Measurements from ENCODE around the gene CHAC2. TPM values are rescaled to one million over a fixed set of nuclear protein-coding genes. Genes with fewer than 3 reads are reported as not detected.

CHAC2 gene
- total and polyA plus RNA-seq, 9 of the 15 experiments (the other 6 are each of a cell fraction or from before 2014, with no cell fraction given), result 9.8 to 35.6 (median 18.2) TPM

DNA sequence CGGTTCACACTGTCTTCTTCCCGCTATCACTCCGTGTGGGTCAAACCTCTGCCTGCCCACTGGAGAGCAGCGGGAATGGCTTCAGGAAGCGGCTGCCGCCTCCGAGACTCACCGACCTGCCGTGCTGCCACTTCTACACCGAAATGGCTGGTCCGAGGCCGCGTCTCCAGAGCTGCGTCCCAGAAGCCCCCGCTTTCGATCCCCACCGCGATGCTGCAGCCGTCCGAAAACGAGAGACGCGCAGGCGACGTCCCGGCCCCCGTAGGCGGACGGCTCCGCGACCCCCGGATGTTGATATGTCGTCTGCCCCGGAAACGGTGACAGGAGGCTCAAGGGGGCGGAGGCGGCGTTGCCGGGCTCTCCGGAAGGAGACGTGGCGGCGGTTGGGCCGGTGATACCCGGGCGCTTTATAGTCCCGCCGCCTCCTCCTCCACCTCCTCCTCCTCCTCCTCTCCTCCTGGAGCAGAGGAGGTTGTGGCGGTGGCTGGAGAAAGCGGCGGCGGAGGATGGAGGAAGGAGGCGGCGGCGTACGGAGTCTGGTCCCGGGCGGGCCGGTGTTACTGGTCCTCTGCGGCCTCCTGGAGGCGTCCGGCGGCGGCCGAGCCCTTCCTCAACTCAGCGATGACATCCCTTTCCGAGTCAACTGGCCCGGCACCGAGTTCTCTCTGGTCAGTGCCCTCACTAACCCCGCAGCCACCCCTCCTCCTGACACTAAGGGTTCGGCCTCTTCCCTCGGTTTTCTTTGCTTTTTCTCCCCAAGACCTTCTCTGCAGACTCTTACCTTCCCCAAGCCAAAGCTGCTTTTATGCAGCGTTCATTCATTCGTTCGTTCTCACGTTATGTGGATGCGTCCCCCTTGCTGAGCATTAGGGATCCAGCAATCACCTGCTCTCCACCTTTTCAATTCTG lies 19.4 kb downstream of the CHAC2 start, which contains the start of the genes ASB3 and ERLEC1 (continued):
- TF ChIP-seq, protein P1, sequence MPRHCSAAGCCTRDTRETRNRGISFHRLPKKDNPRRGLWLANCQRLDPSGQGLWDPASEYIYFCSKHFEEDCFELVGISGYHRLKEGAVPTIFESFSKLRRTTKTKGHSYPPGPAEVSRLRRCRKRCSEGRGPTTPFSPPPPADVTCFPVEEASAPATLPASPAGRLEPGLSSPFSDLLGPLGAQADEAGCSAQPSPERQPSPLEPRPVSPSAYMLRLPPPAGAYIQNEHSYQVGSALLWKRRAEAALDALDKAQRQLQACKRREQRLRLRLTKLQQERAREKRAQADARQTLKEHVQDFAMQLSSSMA (CRISPR knock-in tag; IDR thresholded peaks at IDR 0.05), result 0 out of 2 replicates have a peak, but pooled peaks have one; percentile 32
- TF ChIP-seq ZNF584 (CRISPR knock-in tag; IDR thresholded peaks at IDR 0.05; ENCODE audit: low read depth) (peak; percentile 0; the same call in 1 of the 2 replicates), ZNF3 (CRISPR knock-in tag; IDR thresholded peaks at IDR 0.05) (no peak), ZC3H4 (CRISPR knock-in tag; IDR thresholded peaks at IDR 0.05; ENCODE audit: borderline replicate concordance) (no peak), SRSF3 (IDR thresholded peaks at IDR 0.05; ENCODE audit: insufficient read depth, low read length) (no peak), BRD4 (IDR thresholded peaks at IDR 0.05) (peak; percentile 14; the same call in 1 of the 2 replicates), MCM7 (IDR thresholded peaks at IDR 0.05) (no peak), DACH1 (IDR thresholded peaks at IDR 0.05; ENCODE audit: partially characterized antibody) (no peak), MIER1 (IDR thresholded peaks at IDR 0.05; ENCODE audit: low read depth) (no peak), CBX2 (IDR thresholded peaks at IDR 0.05; ENCODE audit: insufficient read depth, low read length, poor library complexity, severe bottlenecking) (no peak), SLC30A9 (CRISPR knock-in tag; IDR thresholded peaks at IDR 0.05) (no peak), CBX8 (IDR thresholded peaks at IDR 0.05; ENCODE audit: borderline replicate concordance, extremely low read depth, low read depth, low read length, poor library complexity, severe bottlenecking) (no peak), EHMT2 (IDR thresholded peaks at IDR 0.05) (no peak), ZNF134 (CRISPR knock-in tag; conservative IDR thresholded peaks at IDR 0.05) (no peak), KAT8 (IDR thresholded peaks at IDR 0.05; ENCODE audit: low read depth) (no peak), ESRRB (CRISPR knock-in tag; IDR thresholded peaks at IDR 0.05; ENCODE audit: borderline replicate concordance) (no peak)
- TF ChIP-seq, protein P2, sequence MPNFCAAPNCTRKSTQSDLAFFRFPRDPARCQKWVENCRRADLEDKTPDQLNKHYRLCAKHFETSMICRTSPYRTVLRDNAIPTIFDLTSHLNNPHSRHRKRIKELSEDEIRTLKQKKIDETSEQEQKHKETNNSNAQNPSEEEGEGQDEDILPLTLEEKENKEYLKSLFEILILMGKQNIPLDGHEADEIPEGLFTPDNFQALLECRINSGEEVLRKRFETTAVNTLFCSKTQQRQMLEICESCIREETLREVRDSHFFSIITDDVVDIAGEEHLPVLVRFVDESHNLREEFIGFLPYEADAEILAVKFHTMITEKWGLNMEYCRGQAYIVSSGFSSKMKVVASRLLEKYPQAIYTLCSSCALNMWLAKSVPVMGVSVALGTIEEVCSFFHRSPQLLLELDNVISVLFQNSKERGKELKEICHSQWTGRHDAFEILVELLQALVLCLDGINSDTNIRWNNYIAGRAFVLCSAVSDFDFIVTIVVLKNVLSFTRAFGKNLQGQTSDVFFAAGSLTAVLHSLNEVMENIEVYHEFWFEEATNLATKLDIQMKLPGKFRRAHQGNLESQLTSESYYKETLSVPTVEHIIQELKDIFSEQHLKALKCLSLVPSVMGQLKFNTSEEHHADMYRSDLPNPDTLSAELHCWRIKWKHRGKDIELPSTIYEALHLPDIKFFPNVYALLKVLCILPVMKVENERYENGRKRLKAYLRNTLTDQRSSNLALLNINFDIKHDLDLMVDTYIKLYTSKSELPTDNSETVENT (CRISPR knock-in tag; IDR thresholded peaks at IDR 0.05), result no peak
- TF ChIP-seq, protein P3, sequence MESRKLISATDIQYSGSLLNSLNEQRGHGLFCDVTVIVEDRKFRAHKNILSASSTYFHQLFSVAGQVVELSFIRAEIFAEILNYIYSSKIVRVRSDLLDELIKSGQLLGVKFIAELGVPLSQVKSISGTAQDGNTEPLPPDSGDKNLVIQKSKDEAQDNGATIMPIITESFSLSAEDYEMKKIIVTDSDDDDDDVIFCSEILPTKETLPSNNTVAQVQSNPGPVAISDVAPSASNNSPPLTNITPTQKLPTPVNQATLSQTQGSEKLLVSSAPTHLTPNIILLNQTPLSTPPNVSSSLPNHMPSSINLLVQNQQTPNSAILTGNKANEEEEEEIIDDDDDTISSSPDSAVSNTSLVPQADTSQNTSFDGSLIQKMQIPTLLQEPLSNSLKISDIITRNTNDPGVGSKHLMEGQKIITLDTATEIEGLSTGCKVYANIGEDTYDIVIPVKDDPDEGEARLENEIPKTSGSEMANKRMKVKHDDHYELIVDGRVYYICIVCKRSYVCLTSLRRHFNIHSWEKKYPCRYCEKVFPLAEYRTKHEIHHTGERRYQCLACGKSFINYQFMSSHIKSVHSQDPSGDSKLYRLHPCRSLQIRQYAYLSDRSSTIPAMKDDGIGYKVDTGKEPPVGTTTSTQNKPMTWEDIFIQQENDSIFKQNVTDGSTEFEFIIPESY (CRISPR knock-in tag; IDR thresholded peaks at IDR 0.05), result peak; percentile 23; the same call in 1 of the 2 replicates
- TF ChIP-seq, protein P4, sequence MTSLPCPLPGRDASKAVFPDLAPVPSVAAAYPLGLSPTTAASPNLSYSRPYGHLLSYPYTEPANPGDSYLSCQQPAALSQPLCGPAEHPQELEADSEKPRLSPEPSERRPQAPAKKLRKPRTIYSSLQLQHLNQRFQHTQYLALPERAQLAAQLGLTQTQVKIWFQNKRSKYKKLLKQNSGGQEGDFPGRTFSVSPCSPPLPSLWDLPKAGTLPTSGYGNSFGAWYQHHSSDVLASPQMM (CRISPR knock-in tag; IDR thresholded peaks at IDR 0.05), result no peak
- TF ChIP-seq, protein P5, sequence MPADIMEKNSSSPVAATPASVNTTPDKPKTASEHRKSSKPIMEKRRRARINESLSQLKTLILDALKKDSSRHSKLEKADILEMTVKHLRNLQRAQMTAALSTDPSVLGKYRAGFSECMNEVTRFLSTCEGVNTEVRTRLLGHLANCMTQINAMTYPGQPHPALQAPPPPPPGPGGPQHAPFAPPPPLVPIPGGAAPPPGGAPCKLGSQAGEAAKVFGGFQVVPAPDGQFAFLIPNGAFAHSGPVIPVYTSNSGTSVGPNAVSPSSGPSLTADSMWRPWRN (IDR thresholded peaks at IDR 0.05; ENCODE audit: low read depth), result no peak
- TF ChIP-seq, protein P6, sequence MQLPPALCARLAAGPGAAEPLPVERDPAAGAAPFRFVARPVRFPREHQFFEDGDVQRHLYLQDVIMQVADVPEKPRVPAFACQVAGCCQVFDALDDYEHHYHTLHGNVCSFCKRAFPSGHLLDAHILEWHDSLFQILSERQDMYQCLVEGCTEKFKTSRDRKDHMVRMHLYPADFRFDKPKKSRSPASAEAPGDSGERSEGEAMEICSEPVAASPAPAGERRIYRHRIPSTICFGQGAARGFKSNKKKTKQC (CRISPR knock-in tag; IDR thresholded peaks at IDR 0.05), result peak; percentile 80; the same call in 1 of the 2 replicates

All from K562 (cell line).